Measurements from ENCODE around the gene CCDC15.
"Not testable (repeated sequence)": the region's sequence is repeated elsewhere in the genome, so short reads cannot be mapped to it uniquely, and the experiment has no call there.

CCDC15 gene

GRCh38 chr11:125001079-125001778 is 47.2 kb downstream of the CCDC15 start:
- DNase-seq (ENCODE audit: low read depth in 2 of 2) = no peak

GRCh38 chr11:125001849-125002248 is 47.8 kb downstream of the CCDC15 start:
- no peak for DNase-seq (ENCODE audit: low read depth in 2 of 2)

GRCh38 chr11:125005491-125005890 is 51.5 kb downstream of the CCDC15 start:
- no peak for DNase-seq (ENCODE audit: low read depth in 2 of 2)

- no peak for DNase-seq (ENCODE audit: low read depth in 2 of 2)
Measured at GRCh38 chr11:125016413-125016812, 62.4 kb downstream of the CCDC15 start.

- DNase-seq (ENCODE audit: low read depth in 2 of 2) = no peak
Measured at GRCh38 chr11:125020342-125020741, 66.3 kb downstream of the CCDC15 start.

- DNase-seq (ENCODE audit: low read depth in 2 of 2) = no peak
Measured at GRCh38 chr11:125022551-125022950, 68.5 kb downstream of the CCDC15 start.

GRCh38 chr11:125025968-125026367 is 72.0 kb downstream of the CCDC15 start:
- no peak for DNase-seq (ENCODE audit: low read depth in 2 of 2)

GRCh38 chr11:125029431-125029830 is 75.4 kb downstream of the CCDC15 start:
- not testable (repeated sequence) for DNase-seq (ENCODE audit: low read depth in 2 of 2)

- DNase-seq (ENCODE audit: low read depth in 2 of 2) = no peak
Measured at GRCh38 chr11:125036933-125037332, 82.9 kb downstream of the CCDC15 start.

- no peak for DNase-seq (ENCODE audit: low read depth in 2 of 2)
Measured at GRCh38 chr11:125049164-125049792, 95.3 kb downstream of the CCDC15 start.

- DNase-seq (ENCODE audit: low read depth in 2 of 2) = no peak
Measured at GRCh38 chr11:125052047-125052446, 98.0 kb downstream of the CCDC15 start.

- no peak for DNase-seq (ENCODE audit: low read depth in 2 of 2)
Measured at GRCh38 chr11:125053167-125053566, 99.2 kb downstream of the CCDC15 start.

GRCh38 chr11:125055107-125055715 is 101.2 kb downstream of the CCDC15 start:
- no peak for DNase-seq (ENCODE audit: low read depth in 2 of 2)

- not testable (repeated sequence) for DNase-seq (ENCODE audit: low read depth in 2 of 2)
Measured at GRCh38 chr11:125056111-125056510, 102.1 kb downstream of the CCDC15 start.

GRCh38 chr11:125056931-125057692 is 103.1 kb downstream of the CCDC15 start:
- DNase-seq (ENCODE audit: low read depth in 2 of 2) = no peak

- no peak for DNase-seq (ENCODE audit: low read depth in 2 of 2)
Measured at GRCh38 chr11:125057693-125058016, 103.7 kb downstream of the CCDC15 start.

GRCh38 chr11:125061281-125061680 is 107.3 kb downstream of the CCDC15 start:
- no peak for DNase-seq (ENCODE audit: low read depth in 2 of 2)

GRCh38 chr11:125062218-125062930 is 108.4 kb downstream of the CCDC15 start:
- no peak for DNase-seq (ENCODE audit: low read depth in 2 of 2)

GRCh38 chr11:125062931-125063428 is 109.0 kb downstream of the CCDC15 start, which contains the start of gene SLC37A2:
Gene SLC37A2 (plus strand): TSS chr11:125063305. CDS start chr11:125063368, 63 bp downstream.
- DNase-seq (ENCODE audit: low read depth in 2 of 2) = peak; percentile 20 to 22

- no peak for DNase-seq (ENCODE audit: low read depth in 2 of 2)
Measured at GRCh38 chr11:125063429-125064043, 109.5 kb downstream of the CCDC15 start.

- no peak for DNase-seq (ENCODE audit: low read depth in 2 of 2)
Measured at GRCh38 chr11:125064070-125064469, 110.1 kb downstream of the CCDC15 start.
